Cortex of kidney (tissue), 1 donor: ENCODE measurements around the gene FATE1.

Source experiments
- DNase-seq: peaks from one replicate; lab custom pipeline; 2025; lab: John Stamatoyannopoulos, UW

The FATE1 gene

DNA sequence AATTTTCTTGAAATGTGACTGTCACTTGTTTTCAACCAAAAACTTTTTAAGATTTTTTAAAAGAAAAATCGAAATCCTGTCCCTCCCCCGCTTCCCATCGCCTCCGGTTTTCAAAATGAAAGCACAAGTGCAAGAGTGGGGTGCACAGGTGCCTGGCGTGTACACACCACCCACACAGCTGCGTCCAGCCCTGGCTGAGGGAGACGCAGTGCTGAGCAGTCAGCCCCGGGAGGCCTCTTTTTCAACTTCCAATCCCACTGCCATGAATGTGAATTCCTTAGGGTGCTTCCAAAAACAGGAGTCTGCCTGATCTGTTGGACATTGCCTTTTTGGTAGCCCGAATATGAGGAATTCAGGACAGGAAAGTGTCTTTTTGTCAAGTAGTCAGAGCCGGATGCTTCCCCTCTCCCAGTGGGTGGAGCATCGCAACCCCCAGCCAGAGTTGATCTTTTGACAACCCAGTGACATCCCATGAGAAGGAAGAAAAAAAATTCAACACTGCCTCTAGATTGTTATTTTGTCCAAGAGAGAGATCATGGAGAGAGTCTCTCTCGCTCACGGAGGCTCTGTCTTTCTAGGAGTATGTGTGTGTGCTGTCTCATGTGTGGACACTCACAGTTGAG lies 11.7 kb upstream of the FATE1 start:
- DNase-seq, result no peak

DNA sequence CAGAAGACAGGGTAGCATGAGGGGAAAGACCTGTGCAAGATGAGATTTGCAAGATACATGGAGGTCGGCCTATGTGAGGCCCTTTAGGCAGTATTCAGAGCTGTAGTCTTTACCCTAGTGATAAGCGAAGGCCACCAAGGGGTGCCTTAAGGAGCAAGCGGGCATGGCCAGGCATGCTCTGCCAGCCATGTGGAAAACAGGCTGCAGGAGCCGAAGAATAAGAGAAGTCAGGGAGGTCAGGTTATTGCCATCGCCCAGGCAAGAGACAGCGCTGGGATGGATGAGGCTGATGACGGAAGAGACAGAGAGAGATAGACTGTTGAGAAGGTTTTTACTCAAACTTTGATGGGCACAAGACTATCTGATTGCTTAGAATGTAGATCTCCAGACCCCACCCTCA lies 7.0 kb upstream of the FATE1 start:
- DNase-seq, result no peak

DNA sequence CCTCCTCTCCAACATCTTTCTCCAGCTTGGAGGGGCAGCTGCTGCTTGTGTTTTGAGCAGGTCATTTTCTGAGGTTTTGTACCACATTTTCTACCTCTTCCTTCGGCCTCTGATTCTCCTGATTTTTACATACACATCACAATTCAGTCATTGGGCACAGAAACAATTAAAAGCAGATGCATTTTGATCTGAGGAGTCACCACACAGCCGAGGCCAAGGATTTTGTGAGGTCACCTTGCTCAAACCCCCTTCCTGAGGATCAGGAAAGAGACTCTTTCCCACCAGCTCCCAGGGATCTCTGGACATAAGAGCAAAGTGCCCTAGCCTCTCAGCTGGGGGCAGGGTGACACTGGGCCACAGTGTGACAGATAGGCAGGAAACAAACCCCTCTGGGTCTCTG lies 5.4 kb upstream of the FATE1 start:
- DNase-seq, result no peak

DNA sequence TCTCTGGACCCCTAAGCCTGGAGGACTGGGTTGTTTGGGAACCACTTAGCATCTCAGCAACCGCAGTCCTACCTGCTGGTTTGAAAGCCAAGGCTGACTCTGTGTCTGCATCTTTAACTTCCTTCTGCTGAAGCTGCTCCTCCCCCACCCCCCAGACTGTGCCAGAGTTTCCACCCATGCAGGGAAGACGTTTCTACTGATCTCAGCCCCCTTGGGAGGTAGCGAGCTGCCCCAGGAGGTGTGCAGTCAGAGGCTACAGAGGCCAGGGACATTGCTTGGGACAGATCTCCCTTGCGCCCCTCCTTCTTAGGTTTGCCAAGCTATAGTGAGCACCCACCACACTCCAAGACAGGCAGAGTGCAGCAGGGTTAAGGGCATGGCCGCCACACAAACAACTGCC lies 4.7 kb upstream of the FATE1 start:
- DNase-seq, result no peak

DNA sequence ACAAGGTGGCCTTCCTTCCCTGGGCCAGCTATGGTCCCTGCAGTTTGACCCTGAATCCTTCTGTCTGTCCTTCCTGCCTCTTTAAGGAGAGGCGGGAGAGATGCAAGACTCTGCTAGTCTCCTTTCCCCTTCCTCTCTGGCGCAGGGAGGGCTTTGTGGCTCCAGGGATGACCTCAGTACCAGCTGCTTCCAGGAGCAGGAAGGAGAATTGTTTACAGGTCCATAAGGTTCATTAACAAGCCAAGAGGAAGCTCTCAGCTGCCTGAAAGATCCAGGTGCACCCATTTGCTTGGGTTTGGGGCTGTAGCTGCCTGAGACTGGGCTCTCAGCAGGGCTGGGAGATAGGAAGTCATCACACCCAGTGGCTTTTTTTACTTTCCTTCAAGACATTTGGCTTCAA lies 4.0 kb upstream of the FATE1 start:
- no peak for DNase-seq

DNA sequence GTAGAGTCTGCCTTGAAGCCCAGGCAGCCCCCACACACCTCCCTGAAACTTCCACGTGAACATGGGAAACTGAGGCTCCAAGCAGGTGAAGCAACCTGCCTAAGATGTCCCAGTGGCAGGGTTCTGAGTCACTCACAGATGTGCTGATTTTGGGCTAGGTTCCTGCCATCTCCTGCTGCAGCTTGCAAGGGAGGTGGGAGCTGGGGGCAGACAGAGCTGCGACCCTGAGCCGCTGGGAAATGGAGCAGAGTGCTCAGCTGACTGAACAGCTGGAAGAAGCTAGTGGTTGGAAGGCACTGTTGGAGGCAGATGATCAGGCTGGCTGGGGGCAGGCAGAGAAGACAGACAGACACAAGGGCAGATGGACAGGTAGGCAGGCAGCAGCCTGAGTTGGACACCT lies 3.6 kb upstream of the FATE1 start:
- DNase-seq, result no peak

DNA sequence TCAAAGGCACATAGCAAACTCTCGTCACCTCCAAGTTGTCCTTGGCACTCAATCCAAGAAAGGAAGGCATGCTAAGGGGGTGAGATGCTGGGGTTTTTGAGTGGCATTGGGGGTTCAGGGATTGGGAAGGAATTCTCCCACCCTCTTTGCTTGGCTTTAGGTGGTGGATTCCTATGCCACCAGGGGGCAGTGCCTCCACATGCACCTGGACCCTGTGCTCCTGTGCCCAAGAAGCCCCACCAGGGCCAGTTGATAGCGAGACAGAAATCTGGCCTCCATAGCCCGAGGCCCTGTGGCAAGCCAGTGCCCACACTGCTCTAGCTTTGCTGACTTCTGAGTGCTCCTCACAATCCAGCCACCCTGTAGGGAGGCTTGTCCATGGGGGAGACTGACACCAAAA lies 2.0 kb upstream of the FATE1 start:
- DNase-seq, result no peak

DNA sequence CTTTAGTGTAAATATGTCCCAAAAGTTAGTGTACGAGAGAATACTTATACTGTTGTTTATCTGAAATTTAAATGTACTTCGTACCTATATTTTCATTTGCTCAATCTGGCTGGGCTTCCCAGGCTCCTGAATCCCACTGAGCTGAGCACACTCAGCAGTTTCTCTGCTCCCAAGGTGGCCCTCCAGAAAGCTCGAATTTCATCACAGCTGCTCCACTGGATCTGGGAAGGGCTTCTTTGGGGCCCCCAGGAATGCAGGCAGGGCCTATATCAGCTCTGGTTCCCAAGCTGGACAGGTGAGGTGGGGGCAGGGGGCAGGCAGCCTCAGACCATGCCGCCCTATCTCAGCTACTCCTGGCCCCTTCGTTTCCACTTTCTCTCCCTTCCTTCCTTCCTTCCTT lies 1.5 kb upstream of the FATE1 start:
- no peak for DNase-seq

DNA sequence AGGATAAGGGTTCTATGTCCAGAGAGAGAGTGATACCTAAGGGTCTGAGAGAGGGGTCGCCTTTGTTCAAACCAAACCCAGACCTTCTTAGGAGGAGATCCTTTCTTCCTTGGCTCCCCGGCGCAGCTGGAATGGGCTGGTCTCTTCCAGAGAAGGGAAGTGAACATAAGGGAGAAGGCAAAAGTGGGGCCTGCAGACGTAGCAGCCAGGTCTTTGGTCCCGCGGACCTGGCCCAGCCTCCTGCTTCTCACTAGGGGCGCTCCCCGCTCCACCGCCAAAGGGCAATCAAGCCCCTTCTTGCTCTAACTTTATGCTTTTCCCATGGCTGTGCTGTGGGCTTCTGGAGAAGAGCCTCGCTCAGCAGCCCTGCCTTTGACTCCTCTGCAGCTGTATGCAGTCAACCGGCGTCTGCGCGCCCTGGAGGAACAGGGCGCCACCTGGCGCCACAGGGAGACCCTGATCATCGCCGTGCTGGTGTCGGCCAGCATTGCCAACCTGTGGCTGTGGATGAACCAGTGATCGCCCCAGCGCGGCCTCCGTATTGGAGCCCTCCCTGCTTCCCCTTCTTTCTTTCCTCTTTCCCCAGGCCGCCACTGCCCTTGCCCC lies 6.5 kb downstream of the FATE1 start:
- DNase-seq, result no peak

DNA sequence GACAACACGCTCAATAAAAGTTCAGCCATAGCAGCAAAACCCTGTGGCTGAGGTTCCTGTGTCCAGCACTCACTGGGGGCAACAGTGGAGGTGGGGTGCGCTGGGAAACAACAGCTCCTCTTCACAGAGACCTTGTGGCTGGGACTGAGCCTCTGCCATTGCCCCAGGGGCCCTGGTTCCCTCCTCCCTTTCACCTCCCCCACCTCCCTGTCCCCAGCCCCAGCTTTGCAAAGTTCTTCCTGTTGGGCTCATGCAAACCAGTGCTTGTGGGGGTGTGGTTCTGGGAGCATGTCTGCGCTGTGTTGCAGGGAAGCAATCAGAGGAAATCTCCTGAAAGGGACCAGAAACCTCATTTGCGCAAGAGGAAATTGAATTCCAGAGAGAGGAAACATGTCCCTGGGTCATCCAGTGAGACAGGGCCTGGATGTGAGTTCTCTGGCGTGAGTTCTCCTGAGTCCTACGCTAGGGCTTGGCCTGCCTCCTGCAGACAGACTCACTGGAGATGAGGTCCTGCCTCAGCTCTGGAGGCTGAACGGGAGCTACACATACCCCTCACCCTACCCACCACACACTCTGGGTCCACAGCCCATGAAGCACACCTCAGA lies 7.4 kb downstream of the FATE1 start:
- no peak for DNase-seq

DNA sequence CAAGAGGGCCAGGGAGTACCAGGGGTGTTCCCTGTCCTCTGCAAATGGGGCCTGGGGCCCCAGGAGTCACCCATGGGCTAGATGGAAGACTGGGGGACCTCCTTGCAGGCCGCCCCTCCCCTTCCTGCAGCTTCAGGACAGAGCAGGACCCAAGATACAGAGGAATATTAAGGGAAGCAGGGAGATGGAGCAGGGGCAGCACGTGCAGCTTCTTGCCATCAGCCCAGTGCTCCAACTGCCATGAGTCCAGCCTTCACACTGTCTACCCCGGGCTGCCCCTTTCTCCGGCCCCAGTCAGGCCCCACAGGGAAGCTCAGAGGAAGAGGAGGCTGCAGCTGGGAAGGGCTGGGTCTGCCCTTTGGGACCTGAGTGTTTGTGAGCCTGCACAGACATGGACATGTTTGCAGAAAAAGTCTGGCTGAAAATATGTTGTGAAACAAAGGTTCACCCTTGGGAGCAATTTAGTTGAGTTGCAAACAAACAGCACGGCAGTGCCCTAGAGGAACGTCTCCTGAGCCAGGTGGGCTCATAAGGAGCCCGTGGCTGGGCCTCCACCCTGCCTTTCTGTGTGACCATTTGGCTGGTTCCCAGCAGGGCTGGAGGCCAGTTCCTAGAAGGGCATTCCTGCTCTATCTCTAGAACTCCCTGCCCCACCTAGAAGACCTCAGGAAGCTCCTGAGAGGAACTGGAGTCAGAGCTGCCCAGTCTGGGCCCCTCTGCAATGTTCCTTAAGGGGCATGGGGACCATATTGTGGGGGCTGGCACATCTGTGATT lies 8.9 kb downstream of the FATE1 start:
- DNase-seq, result no peak

DNA sequence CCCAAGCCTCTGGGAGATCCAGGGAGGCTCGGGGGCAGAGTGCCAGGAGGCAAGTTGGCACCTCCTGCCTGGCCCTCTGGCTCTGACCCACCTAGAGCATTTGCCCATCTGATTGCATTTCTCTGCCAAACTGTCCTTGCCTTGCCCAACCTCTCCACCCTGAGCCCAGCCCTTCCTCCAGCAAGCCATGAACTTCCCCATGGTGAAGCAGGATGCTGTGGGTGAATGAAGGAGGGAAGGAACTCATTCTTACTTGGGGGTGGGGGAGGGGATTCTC lies 9.4 kb downstream of the FATE1 start:
- DNase-seq, result no peak

DNA sequence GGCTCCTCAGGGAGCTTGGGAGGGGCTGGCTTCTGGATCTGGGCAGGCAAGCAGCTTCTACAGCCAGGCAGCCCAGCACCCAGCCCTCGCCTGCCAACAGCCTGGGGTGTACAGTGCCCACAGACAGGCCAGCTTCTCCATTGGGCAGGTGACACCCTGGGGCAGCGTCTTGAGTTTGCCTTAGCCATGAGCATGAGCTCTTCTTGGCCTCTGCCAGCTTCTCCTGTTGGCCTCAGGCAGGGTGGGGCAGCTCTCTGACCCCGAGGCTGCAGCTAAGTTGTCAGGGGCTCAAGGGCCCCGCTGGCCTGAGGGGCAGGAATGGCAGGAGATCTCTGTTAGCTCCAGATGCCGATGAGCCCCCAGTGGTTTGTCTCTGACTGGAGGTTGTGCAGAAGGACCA lies 10.9 kb downstream of the FATE1 start:
- no peak for DNase-seq

DNA sequence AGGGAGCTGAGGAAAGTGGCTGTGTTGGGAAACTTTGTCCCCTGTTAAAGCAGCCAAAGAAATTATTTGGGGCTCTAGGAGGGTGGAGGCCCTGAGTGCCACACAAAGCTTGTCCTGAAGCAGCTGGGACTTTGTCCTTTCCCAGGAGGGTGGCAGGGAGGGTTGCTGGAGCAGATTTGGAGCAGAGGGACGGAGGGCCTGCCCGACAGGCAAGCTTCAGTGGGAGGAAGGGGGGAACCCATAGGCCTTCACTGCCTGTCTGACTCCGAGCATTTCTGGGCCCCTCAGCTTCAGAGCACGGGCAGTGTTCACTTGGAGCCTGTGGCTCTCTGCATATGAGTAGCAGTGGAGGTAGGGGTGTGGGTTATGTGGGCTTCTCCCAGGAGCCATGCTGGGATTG lies 11.5 kb downstream of the FATE1 start:
- DNase-seq, result no peak

DNA sequence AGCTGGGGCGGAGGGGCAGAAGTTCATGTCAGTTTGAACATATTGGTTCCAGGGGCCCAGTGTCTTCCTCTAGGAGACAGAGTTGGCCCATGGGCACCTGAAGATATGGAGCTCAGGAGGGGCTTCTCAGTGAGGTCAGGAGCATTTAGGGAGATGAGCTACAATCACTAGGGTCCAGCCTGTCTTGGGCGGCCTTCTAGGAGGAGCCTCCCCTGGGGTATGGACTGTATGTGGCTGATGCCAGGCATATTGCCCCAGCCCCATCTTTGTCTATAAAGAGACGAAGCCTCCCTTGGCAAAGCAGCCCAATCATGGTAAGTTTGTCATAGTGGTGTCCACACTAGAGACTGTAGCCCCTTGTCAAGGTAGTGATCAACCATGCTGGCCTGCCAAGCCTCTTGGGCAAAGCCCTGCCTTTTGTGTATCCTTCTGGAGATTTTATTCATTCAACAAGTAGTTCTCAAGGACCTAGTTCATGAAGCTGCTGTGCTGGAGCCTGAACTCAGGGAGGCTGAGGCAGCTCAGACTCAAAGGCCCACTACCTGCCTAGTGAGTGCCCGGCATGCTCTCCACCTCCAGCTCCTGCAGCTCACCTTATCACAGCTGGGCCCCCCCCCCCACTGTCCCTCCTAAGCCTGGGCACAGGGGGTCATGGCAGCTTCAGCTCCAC lies 13.4 kb downstream of the FATE1 start:
- DNase-seq, result no peak

DNA sequence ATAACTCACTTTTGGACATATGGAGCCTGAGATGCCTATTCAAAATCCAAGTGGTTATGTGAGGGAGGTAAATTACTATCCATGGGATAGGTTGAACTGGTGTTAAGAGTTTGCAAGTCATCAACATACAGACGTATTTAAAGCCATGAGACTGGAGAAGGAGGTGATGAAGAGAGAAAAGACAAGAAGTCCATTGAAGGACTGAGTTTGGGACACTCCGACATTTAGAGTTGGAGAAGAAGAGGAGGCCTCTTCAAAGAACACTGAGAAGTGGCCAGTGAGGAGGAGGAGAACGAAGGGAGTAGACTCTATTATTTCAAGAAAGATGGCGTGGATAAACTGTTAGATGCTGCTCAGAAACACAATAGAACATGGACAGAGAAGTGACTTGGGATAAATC lies 18.6 kb downstream of the FATE1 start, which contains the start of gene CNGA2:
CNGA2 (plus strand) TSS at position 301 of the 400 bp plus-strand sequence. CDS start 3,738 bp downstream, outside the sequence.
- DNase-seq, result no peak

DNA sequence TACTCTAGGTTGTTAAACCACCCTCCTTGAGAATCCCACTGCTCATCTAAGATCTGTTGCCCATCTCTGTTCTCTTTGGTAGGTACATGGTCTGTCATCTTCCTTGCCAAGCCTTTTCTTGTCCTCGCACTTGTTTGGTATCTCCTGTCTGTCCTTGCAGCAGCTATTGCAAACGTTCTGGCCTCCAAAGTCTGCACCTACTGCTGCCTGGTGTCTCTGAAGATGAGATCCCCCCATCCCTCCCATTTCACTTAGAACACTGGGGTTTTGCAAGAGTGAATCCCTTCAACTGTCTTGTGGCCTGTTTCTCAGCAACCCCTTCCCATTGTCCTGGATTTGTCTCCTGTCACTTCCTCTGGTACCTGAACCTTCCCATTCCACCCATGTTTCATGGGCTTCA lies 19.4 kb downstream of the FATE1 start:
- no peak for DNase-seq

DNA sequence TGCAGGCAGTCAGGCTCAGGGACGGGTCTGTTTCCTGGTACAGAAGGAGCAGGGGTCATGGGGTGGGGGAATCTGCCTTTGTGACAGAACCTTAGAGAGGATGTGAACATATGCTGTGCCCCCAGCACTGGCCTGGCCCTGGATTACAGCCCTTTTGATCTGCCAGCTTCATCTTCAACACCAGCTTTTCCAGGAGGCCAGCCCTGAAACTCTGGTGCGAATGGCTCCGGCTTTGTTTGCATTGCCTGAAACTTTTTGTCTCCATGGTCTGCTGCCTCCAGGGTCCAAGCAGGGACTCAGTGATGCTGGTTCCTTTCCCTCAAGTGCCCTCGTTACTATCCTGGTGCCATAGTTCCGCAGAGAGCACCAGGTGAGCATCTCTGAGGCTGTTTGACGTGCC lies 20.9 kb downstream of the FATE1 start:
- DNase-seq, result no peak

DNA sequence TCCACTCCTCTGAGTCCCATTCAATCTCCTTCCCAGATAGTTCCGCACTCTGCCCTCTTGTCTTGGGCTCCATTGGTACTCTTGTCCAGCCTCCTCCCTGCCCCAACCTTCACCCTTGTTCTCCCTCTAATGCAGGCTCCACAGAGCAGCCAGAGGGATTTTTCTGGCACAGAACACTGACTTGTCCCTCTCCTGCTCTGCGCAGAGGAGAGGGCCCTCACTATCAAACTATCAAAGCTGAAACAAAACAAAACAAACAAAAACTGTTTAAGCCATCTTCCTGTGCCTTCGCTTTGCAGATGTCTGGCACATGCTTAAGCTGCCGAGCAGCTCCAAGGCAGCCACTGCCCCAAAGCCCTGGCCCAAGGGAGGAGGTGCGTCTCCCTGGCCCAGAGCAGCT lies 21.7 kb downstream of the FATE1 start:
- DNase-seq, result no peak

DNA sequence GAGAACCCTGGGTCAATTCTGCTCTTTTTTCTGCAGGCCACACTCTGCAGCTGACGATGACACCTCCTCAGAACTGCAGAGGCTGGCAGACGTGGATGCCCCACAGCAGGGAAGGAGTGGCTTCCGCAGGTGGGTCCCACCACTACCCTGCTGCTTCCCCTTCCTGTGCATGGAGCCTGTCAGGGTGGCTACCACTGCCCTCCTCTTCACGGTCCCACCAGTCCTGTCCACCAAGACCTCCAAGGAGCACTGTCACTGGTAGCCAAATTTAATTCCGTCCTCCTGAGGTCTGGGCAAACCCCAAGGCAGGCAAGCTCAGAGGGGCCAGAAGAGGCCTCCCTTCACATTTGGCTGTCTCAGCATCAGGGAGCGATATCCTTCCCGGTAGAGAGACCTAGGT lies 22.9 kb downstream of the FATE1 start:
- no peak for DNase-seq

DNA sequence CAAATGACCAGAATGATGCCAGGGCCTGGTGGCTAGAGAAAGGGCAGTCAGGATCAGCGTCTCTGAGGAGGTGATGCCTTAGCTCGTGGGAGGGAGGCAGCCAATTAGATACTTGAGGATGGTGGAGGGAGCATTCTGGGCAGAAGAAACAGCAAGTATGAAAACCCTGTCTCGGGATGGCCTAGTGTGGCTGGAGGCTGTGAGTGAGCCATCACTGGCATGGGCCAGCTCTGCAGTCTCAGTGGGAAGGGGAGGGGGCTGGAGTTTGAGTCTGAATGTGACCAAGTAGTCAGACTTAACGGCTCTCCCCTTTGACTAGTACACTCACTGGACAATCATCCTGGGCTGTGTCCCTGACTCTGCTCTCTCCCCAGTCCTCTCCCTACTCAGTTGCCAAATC lies 25.8 kb downstream of the FATE1 start:
- DNase-seq, result no peak

DNA sequence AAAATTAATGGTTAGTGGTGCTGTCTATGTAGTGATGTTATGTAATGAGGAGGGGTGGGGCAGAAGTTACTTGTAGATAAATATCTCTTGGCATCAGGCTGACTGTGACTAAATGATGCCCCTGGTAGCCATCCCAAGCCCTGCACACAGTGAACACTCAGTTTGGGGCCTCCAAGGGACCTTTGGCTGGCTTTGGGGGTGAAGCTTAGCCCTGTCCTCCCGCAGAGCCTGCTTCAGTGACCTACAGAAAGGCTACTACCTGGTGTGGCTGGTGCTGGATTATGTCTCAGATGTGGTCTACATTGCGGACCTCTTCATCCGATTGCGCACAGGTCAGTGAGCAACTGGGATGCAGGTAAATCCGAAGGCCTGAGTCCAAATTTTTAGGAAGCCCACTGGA lies 26.5 kb downstream of the FATE1 start:
- DNase-seq, result no peak
